GM12878 (cell line): ENCODE results near the gene AZGP1. TPM values are rescaled to one million over a fixed set of nuclear protein-coding genes. Genes with fewer than 3 reads are reported as not detected.
A peak's percentile ranks its signal among the peaks of the same experiment; 100 is the strongest.

Source experiments
- BHLHE40 ChIP-seq, 2 experiments: fragments of 450-650 bp in 1 of 2; IDR thresholded peaks; 2 replicates each; pipeline ENCODE4 v1.6.1; 2011 to 2017; ENCODE audit warnings: low read depth in 2 of 2, borderline replicate concordance in 1 of 2, improper control_type of control experiment in 1 of 2, low read length in 1 of 2, mild to moderate bottlenecking in 1 of 2
- BMI1 ChIP-seq: fragments of 450-650 bp; IDR thresholded peaks from 2 replicates; pipeline ENCODE4 v1.6.1; 2016; ENCODE audit warnings: mild to moderate bottlenecking, moderate library complexity, borderline replicate concordance
- CBX5 ChIP-seq: sonication (generic); IDR thresholded peaks from 2 replicates; pipeline ENCODE4 v1.6.1; 2016; ENCODE audit warnings: low read depth, moderate library complexity, mild to moderate bottlenecking, inconsistent platforms
- CHD2 ChIP-seq: IDR thresholded peaks from 2 replicates; pipeline ENCODE4 v1.6.1; 2011; ENCODE audit warnings: low read depth, low read length, improper control_type of control experiment, borderline replicate concordance
- CREB1 ChIP-seq: IDR thresholded peaks from 2 replicates; pipeline ENCODE4 v1.6.1; 2012; ENCODE audit warnings: low read depth, mild to moderate bottlenecking, inconsistent platforms
- CTCF ChIP-seq, 3 experiments: IDR thresholded peaks in 2 of 3; conservative IDR thresholded peaks in 1 of 3; 2 replicates each; pipeline ENCODE4 v1.5.1; 2011; ENCODE audit warnings: low read depth in 3 of 3, low read length in 3 of 3, mild to moderate bottlenecking in 3 of 3, control low read depth in 2 of 3, moderate library complexity in 2 of 3, inconsistent platforms in 1 of 3, mixed read lengths in 1 of 3; ENCODE audit not compliant: control insufficient read depth in 2 of 3, insufficient read depth in 1 of 3; ENCODE audit errors: extremely low read depth in 1 of 3
- IRF5 ChIP-seq: fragments of 450-650 bp; IDR thresholded peaks from 2 replicates; pipeline ENCODE4 v1.6.1; 2017; ENCODE audit warnings: borderline replicate concordance
- LARP7 ChIP-seq: fragments of 450-650 bp; IDR thresholded peaks from 2 replicates; pipeline ENCODE4 v1.6.1; 2017; ENCODE audit warnings: mild to moderate bottlenecking
- MXI1 ChIP-seq: fragments of 150-350 bp; IDR thresholded peaks from 2 replicates; pipeline ENCODE4 v1.6.1; 2011; ENCODE audit warnings: low read depth, mild to moderate bottlenecking, inconsistent platforms, low read length, improper control_type of control experiment
- NR2C2 ChIP-seq: IDR thresholded peaks from 2 replicates; pipeline ENCODE4 v1.6.1; 2011; ENCODE audit warnings: borderline replicate concordance, low read depth; ENCODE audit not compliant: control insufficient read depth, insufficient read length
- NR2F1 ChIP-seq: fragments of 450-650 bp; conservative IDR thresholded peaks from 2 replicates; pipeline ENCODE4 v1.6.1; 2017; ENCODE audit warnings: mild to moderate bottlenecking
- POLR2A ChIP-seq: IDR thresholded peaks from 2 replicates; pipeline ENCODE4 v1.6.1; 2011; ENCODE audit warnings: low read depth, mild to moderate bottlenecking, low read length
- RBBP5 ChIP-seq: fragments of 200-600 bp; sonication (generic); conservative IDR thresholded peaks from 2 replicates; pipeline ENCODE4 v1.6.1; 2016
- TAF1 ChIP-seq: IDR thresholded peaks from 2 replicates; pipeline ENCODE4 v1.6.1; 2011; ENCODE audit warnings: mild to moderate bottlenecking, low read depth, low read length, borderline replicate concordance
- TCF12 ChIP-seq: IDR thresholded peaks from 2 replicates; pipeline ENCODE4 v1.6.1; 2011; ENCODE audit warnings: low read depth, mild to moderate bottlenecking, low read length
- polyA plus RNA-seq, 11 experiments: library from polyadenylated mRNA; depleted of rRNA in 4 of 11; unstranded in 6 of 11; stranded (reverse) in 5 of 11; fragments of >200 nt; fragmentation: Nextera tagmentation in 4 of 11; fragmentation: Illumina TruSeq in 1 of 11; extraction: Ambion mirVana in 4 of 11; extraction: Trizol in 1 of 11; gene quantifications; 1 replicate in 1 of 11; 2 replicates in 10 of 11; pipeline versions ENCODE4 v1.2.1 to v1.2.3, GENCODE V29; 2011 to 2016; ENCODE audit warnings: inconsistent platforms in 2 of 11, missing spikeins in 2 of 11, low read depth in 1 of 11
- total RNA-seq, 4 experiments: library from RNA; depleted of rRNA in 3 of 4; stranded (reverse); fragments of >200 nt in 3 of 4; fragmentation: Illumina TruSeq in 1 of 4; extraction: Trizol in 1 of 4; gene quantifications; 2 replicates each; pipeline versions ENCODE4 v1.2.1 to v1.2.3, GENCODE V29; 2013 to 2021
- TF ChIP-seq, protein P1 (sequence below): IDR thresholded peaks from 2 replicates; pipeline ENCODE4 v1.6.1; 2012; ENCODE audit warnings: improper control_type of control experiment, low read depth, low read length; ENCODE audit not compliant: insufficient replicate concordance
- TF ChIP-seq, protein P2 (sequence below): IDR thresholded peaks from 2 replicates; pipeline ENCODE4 v1.6.1; 2012; ENCODE audit warnings: low read depth, low read length, improper control_type of control experiment

AZGP1 gene
- total and polyA plus RNA-seq, 10 of the 15 experiments (the other 5 are each of a cell fraction or from before 2014, with no cell fraction given), result 0.18 to 0.64 (median 0.29) TPM; not detected in 5

DNA sequence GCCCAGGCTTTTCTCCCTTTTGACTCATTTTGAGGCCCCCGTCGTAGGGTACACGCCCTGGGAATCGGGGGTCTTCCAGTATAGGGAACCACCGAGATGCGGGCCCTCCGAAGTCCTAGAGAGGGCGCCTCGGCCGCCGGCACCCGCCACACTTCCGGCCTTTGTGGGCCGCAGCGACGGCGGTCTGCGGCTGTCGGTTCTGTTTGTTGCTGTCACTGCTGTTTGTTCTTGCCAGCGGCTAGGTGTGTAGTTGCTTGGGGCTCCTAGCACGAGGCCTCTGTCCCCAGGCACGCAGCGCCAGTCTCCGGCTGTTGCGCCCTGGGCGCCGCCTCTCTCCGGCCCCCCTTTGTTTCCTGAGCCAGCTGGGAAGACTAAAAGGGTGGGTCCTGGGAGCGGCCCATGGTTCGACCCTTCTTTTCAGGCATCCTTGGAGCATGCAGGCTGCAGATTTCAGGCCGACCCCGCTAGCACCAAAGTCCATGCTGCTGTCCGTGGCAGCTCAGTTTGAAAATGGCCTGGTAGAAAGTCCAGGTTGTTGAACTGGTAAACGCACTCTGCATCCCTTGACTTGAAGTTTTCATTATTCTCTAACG, 21.8 kb upstream of the AZGP1 start (continued):
- TF ChIP-seq NR2F1, result 0 out of 2 replicates have a peak, but pooled peaks have one; percentile 19
- TF ChIP-seq TAF1, result peak; percentile 90
- TF ChIP-seq, protein P1, sequence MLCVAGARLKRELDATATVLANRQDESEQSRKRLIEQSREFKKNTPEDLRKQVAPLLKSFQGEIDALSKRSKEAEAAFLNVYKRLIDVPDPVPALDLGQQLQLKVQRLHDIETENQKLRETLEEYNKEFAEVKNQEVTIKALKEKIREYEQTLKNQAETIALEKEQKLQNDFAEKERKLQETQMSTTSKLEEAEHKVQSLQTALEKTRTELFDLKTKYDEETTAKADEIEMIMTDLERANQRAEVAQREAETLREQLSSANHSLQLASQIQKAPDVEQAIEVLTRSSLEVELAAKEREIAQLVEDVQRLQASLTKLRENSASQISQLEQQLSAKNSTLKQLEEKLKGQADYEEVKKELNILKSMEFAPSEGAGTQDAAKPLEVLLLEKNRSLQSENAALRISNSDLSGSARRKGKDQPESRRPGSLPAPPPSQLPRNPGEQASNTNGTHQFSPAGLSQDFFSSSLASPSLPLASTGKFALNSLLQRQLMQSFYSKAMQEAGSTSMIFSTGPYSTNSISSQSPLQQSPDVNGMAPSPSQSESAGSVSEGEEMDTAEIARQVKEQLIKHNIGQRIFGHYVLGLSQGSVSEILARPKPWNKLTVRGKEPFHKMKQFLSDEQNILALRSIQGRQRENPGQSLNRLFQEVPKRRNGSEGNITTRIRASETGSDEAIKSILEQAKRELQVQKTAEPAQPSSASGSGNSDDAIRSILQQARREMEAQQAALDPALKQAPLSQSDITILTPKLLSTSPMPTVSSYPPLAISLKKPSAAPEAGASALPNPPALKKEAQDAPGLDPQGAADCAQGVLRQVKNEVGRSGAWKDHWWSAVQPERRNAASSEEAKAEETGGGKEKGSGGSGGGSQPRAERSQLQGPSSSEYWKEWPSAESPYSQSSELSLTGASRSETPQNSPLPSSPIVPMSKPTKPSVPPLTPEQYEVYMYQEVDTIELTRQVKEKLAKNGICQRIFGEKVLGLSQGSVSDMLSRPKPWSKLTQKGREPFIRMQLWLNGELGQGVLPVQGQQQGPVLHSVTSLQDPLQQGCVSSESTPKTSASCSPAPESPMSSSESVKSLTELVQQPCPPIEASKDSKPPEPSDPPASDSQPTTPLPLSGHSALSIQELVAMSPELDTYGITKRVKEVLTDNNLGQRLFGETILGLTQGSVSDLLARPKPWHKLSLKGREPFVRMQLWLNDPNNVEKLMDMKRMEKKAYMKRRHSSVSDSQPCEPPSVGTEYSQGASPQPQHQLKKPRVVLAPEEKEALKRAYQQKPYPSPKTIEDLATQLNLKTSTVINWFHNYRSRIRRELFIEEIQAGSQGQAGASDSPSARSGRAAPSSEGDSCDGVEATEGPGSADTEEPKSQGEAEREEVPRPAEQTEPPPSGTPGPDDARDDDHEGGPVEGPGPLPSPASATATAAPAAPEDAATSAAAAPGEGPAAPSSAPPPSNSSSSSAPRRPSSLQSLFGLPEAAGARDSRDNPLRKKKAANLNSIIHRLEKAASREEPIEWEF, result no peak
- no peak for TF ChIP-seq IRF5
- no peak for TF ChIP-seq CBX5
- TF ChIP-seq CTCF (IDR thresholded peaks at IDR 0.05 in 2 of 3, conservative IDR thresholded peaks at IDR 0.05 in 1 of 3; ENCODE audit: control insufficient read depth in 2 of 3, extremely low read depth in 1 of 3, insufficient read depth in 1 of 3, low read depth in 3 of 3, low read length in 3 of 3), result peak; percentile 14 to 24 (median 15); a peak in 2 of 6 replicates
- no peak for TF ChIP-seq NR2C2
- TF ChIP-seq POLR2A, result peak; percentile 85
- no peak for TF ChIP-seq BMI1
- peak in 1 of 2 experiments; percentile 77; a peak in 2 of 4 replicates for TF ChIP-seq BHLHE40 (IDR thresholded peaks at IDR 0.05; ENCODE audit: borderline replicate concordance in 1 of 2, low read depth in 2 of 2, low read length in 1 of 2)
- no peak for TF ChIP-seq CHD2
- TF ChIP-seq LARP7, result peak; percentile 66; the same call in 1 of the 2 replicates
- TF ChIP-seq, protein P2, sequence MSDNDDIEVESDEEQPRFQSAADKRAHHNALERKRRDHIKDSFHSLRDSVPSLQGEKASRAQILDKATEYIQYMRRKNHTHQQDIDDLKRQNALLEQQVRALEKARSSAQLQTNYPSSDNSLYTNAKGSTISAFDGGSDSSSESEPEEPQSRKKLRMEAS, result peak; percentile 24; the same call in 1 of the 2 replicates
- TF ChIP-seq TCF12, result peak; percentile 42; the same call in 1 of the 2 replicates
- TF ChIP-seq RBBP5, result no peak
- peak; percentile 32; the same call in 1 of the 2 replicates for TF ChIP-seq CREB1
- TF ChIP-seq MXI1, result peak; percentile 46; the same call in 1 of the 2 replicates
